GM11168 (cell line): ENCODE measurements around the gene ZPBP2.

Experiments used
- in situ Hi-C: fragments of 300-500 bp; cut with MboI; formaldehyde crosslinking; loops from one replicate; pipeline ENCODE4 v1.12.0; 2022; ENCODE audit warnings: low sequenced_read_pairs; ENCODE audit not compliant: unreplicated experiment

Gene ZPBP2

GRCh38 chr17:39903158-39903884 lies 35.3 kb downstream of the ZPBP2 start:
- in situ Hi-C loops = no loop called here

- in situ Hi-C loops = no loop called here
Observed at GRCh38 chr17:39904990-39905288, 36.9 kb downstream of the ZPBP2 start.

GRCh38 chr17:39908789-39909352 lies 40.9 kb downstream of the ZPBP2 start:
- in situ Hi-C loops = no loop called here

GRCh38 chr17:39913989-39914388 lies 46.0 kb downstream of the ZPBP2 start:
- in situ Hi-C loops = no loop called here

- in situ Hi-C loops = no loop called here
Observed at GRCh38 chr17:39915559-39915958, 47.6 kb downstream of the ZPBP2 start.

GRCh38 chr17:39916918-39917317 lies 48.9 kb downstream of the ZPBP2 start:
- in situ Hi-C loops = no loop called here

GRCh38 chr17:39919087-39919683 lies 51.2 kb downstream of the ZPBP2 start:
- in situ Hi-C loops = no loop called here

- in situ Hi-C loops = no loop called here
Observed at GRCh38 chr17:39920218-39921210, 52.5 kb downstream of the ZPBP2 start.

- in situ Hi-C loops = no loop called here
Observed at GRCh38 chr17:39921323-39921722, 53.3 kb downstream of the ZPBP2 start.

GRCh38 chr17:39922006-39922405 lies 54.0 kb downstream of the ZPBP2 start:
- in situ Hi-C loops = no loop called here

- in situ Hi-C loops = no loop called here
Observed at GRCh38 chr17:39923230-39923629, 55.2 kb downstream of the ZPBP2 start.

- in situ Hi-C loops = no loop called here
Observed at GRCh38 chr17:39923836-39924690, 56.1 kb downstream of the ZPBP2 start.

- in situ Hi-C loops = no loop called here
Observed at GRCh38 chr17:39924691-39925055, 56.7 kb downstream of the ZPBP2 start.

GRCh38 chr17:39925282-39926134 lies 57.5 kb downstream of the ZPBP2 start:
- in situ Hi-C loops = no loop called here

- in situ Hi-C loops = no loop called here
Observed at GRCh38 chr17:39926135-39926587, 58.2 kb downstream of the ZPBP2 start.

GRCh38 chr17:39926588-39927100 lies 58.6 kb downstream of the ZPBP2 start:
- in situ Hi-C loops = no loop called here
